Activated CD4-positive, CD25-positive, alpha-beta regulatory T cell treated with anti-CD3 and anti-CD28 coated beads, Interleukin-2, amount 50 U/mL, for 72 hours (primary cell): Measurements from ENCODE around the gene LIN54.
"Not testable (repeated sequence)": the region's sequence is repeated elsewhere in the genome, so short reads cannot be mapped to it uniquely, and the experiment has no call there.

Source experiments
- DNase-seq: peaks from one replicate; pipeline ENCODE4 v3.0.0; 2021

The LIN54 gene

GRCh38 chr4:83010522-83011318 is at the start of gene LIN54:
Gene LIN54 (minus strand): TSS chr4:83010823. CDS start chr4:82984844, 25,979 bp downstream.
- DNase-seq: peak; percentile 81

GRCh38 chr4:83054928-83055327 is 44.3 kb upstream of the LIN54 start:
- no peak for DNase-seq

GRCh38 chr4:83048781-83049180 is 38.2 kb upstream of the LIN54 start:
- DNase-seq: not testable (repeated sequence)

- DNase-seq: no peak
Measured at GRCh38 chr4:83046693-83047473, 36.3 kb upstream of the LIN54 start.

DNA sequence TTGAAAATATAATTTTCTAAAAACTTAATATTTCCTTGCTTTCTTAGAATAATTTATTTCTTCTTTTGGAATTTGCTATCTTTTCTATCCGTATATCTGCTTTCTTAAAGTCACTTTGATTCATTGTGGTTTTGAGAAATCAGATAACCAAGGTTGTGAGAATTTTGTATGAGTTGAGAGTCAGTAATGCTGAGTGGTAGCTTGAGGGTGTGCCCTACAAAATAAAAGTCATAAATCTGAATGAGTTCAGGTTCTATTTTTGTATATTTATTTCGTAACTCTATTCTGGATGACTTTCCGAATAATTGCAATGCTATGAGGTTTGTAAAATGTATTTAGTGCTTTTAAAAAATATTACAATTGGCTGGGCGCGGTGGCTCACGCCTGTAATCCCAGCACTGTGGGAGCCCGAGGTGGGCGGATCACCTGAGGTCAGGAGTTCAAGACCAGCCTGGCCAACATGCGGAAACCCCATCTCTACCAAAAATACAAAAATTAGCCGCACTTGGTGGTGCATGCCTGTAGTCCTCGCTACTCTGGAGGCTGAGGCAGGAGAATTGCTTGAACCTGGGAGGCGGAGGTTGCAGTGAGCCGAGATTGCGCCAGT is 33.3 kb upstream of the LIN54 start:
- no peak for DNase-seq

DNA sequence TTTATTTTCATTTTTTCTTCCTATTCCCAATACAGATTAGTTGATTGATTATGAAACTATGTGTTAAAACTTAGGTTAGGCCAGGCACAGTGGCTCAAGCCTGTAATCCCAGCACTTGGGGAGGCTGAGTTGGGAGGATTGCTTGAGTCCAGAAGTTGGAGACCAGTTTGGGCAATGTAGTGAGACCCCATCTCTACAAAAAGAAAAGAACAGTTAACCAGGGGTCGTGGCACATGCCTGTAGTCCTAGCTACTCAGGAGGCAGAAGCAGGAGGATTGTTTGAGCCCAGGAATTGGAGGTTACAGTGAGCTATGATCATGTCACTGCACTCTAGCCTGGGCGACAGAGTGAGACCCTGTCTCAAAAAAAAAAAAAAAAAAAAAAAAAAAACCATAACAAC is 32.5 kb upstream of the LIN54 start:
- DNase-seq: not testable (repeated sequence)

DNA sequence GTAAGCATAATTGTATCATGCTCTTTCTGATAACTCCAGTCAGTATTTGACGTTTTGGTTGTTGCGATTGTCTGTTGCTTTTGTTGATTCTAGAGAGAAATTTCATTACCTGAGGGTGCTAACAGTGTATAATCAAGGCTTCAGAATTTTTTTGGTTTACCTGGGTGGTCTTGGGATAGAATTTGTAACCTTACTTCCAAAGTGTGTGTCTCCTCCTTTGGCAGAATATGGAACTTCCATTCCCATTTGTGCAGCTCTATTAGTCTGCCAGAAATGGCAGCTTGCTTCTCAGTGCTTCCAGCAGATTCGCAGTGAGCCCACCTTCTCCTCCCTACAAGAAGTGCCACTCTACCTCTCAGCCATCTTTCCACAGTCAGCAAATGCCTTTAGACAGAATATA is 29.6 kb upstream of the LIN54 start:
- no peak for DNase-seq

DNA sequence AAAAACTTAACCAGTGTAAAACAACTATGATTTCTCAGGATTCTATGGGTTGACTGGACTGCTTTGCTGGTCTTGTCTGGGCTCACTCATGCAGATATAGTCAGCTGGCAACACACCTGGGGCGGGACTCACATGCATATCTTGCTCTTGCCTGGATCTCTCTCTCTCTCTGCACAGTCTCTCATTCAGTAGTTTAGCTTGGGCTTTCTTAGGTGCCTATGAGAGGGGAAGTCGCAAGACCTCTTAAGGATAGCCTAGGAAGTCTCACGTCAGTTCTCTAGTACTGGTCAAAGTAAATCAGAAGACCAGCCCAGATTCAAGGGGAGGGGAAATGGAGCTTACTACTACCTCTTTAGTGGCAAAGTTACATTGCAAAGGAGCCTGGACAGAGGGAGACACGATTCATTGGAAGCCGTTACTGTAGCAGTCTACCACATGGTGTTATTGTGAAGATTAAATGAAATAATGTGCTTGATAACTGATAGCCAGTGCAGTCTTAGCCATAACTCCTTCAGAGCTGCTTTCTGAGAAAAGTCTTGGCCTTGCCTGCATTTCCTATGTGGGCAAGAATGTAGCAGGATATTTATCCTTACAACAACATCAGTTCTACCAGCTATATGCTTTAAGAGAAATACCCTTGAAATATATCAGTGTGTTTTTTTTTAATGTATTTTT is 26.5 kb upstream of the LIN54 start:
- no peak for DNase-seq

DNA sequence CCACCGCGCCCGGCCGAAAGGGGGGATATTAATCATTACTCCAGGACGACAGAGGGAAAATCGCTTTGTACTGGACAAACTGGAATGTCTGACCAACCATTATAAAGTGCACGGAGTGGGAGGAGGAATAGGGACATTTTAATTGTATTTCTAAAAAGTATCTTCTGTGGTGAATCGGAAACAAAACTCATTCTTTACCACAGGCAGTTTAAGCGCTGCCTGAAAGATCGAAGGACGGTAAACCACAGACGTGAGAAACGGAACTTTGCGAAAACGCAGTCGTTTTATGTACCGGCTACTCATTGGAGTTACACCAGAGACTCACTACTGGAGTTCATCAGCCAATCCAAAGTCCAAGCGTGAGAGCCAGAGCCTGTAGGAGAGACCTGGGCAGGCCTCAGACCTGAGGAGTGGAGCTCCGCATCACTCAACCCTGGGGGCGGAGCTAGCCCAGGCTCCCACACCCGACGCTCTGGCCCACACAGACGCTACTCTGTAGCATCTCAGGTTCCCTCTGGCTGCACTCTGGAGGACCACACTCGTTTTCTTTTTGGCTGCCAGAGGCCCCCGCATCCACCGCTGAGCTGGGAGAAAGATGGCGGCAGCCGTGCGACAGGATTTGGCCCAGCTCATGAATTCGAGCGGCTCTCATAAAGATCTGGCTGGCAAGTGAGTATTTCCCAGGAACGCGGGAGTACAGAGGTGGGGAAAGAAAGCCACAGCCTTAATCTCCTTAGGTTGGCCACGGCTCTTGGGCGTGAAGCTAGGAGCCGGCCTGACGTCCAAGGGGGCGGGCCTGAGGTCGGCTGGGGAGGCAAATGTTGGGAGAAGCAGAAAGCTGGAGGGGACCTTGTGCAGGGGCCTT is 24.2 kb upstream of the LIN54 start, which contains the start of gene COPS4:
Gene COPS4 (plus strand): TSS at position 554 of the 865 bp plus-strand sequence. CDS start 42 bp downstream, at position 596.
- DNase-seq: peak; percentile 84

DNA sequence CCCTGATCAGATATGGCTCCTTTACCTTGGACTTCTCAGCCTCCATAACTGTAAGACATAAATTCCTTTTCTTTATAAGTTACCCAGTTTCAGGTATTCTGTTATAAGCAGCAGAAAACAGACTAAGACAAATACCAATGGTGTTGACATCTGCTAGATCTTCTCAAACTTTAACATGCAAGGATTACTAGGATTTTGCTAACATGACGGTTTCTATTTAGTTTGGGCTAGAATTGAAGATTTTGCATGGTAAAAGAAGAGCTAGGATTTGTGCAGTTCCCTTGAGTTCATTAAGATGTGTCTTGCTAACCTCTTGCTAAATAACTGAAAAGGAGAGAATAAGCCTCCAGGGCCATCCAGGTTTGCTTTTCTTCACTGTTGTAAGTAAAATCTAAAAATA is 19.1 kb upstream of the LIN54 start:
- DNase-seq: no peak

- DNase-seq: no peak
Measured at GRCh38 chr4:83028976-83029375, 18.4 kb upstream of the LIN54 start.

GRCh38 chr4:83025563-83025962 is 14.9 kb upstream of the LIN54 start:
- DNase-seq: no peak

GRCh38 chr4:83024233-83024632 is 13.6 kb upstream of the LIN54 start:
- DNase-seq: no peak

GRCh38 chr4:83023599-83023998 is 13.0 kb upstream of the LIN54 start:
- not testable (repeated sequence) for DNase-seq

DNA sequence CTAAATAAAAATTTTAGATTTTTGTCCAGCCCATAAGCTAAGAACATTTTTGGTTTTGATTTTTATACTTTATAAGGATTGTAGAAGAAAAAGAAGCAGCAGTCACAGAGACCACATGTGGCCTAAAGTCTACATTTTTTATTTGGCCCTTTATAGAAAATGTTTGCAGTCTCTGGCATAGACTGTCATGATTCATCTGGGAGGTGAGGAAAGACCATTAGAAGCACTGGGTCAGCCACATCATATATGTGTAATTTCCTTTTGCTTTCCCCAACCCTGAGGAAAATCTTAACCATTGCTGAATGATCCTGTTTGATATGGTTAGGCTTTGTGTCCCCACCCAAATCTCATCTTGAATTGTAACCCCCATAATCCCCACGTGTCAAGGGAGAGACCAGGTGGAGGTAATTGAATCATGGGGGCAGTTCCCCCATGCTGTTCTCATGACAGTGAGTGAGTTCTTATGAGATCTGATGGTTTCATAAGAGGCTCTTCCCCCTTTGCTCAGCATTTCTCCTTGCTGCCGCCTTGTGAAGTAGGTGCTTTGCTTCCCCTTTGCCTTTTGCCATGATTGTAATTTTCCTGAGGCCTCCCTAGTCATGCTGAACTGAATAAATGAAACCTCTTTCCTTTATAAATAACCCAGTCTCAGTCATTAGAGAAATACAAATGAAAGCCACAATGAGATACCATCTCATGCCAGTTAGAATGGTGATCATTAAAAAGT is 12.3 kb upstream of the LIN54 start:
- DNase-seq: no peak

GRCh38 chr4:83019794-83020494 is 9.3 kb upstream of the LIN54 start:
- DNase-seq: no peak

GRCh38 chr4:83013902-83014301 is 3.3 kb upstream of the LIN54 start:
- no peak for DNase-seq

DNA sequence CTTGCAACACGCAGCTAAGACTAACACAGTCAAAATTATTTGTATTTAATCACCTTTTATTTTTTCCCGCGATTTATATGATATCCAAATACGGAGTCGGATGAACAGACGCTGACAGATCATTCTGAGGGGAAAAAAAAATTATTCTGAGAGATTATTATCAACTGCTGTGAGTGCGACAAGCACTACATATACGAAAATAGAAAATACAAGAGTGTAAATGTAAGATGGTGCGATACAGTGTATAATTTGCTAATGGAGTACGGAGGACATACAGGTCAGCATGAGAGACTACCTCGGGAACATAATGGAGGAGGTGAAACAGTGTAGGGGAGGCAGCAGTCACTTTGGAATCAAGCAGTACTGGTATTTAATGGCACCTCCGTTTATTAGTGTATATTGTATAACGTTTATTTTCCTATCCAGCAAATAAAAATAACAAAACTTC is 2.8 kb upstream of the LIN54 start:
- DNase-seq: no peak

DNA sequence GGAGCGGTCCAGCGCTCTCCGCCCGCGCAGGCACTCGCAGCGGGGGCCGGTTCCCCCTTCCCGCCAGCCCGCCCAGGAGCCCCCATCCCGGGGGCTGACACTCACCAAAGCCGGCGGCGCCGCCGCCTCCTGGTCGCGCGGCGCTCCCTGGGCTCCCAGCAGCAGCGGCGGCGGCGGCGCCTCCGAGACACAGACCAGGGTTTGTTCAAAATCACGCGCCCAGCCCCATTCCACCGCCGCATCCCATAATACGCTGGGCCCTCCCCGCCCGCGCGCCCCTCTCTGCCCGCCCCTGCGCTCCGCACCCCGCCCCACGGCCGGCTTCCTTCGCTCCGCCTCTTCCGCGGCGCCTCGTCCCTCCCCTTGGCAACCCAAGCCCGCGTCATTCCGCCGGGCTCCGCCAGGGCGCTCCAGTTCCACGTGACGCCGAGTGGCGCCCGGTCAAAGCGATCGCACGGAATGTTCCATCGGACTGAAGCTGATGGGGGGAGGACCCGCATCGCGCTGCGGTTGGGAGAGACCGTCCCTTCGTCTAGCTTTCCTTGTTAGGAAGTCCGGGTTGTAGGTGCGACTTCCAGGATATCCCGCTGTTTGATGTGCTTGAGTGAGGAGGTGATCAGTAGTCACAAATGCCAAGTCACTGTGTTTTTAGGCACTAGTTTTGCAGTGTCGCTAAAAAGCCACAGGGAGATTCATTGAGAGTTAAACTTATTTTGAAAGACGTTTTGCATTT is 2.2 kb upstream of the LIN54 start:
- peak; percentile 98 for DNase-seq

GRCh38 chr4:83012200-83012686 is 1.6 kb upstream of the LIN54 start:
- DNase-seq: peak; percentile 59
